ENCODE results near the gene SRMS. TPM values are rescaled to one million over a fixed set of nuclear protein-coding genes. Genes with fewer than 3 reads are reported as not detected.

Gene SRMS
- total RNA-seq, 1 experiment from 2014 or later, result 0.79 TPM

- Histone ChIP-seq H2BK15ac (ENCODE audit: low read depth, low read length) (no peak overlapping the region), H3K4ac (ENCODE audit: low read depth, low read length) (no peak overlapping the region), H3K56ac (ENCODE audit: insufficient read length, low read depth, low read length) (no peak overlapping the region), H2AK5ac (ENCODE audit: insufficient read length, low read length) (no peak overlapping the region), H2AFZ (ENCODE audit: low read length) (no peak overlapping the region), H2BK20ac (ENCODE audit: low read depth, low read length, poor library complexity, severe bottlenecking) (no peak overlapping the region), H3K4me2 (ENCODE audit: insufficient read depth, insufficient read length, low read length) (no peak overlapping the region), H4K20me1 (ENCODE audit: control insufficient read depth, insufficient read depth, insufficient read length) (no peaks in the 10 kb centered on the region), H3K18ac (ENCODE audit: insufficient read length, low read depth, low read length) (no peak overlapping the region), H2BK120ac (ENCODE audit: low read depth, low read length, poor library complexity, severe bottlenecking) (no peak overlapping the region), H3K23me2 (ENCODE audit: insufficient read length, low read depth, low read length, poor library complexity, severe bottlenecking) (no peaks in the 10 kb centered on the region), H4K5ac (ENCODE audit: insufficient read length, low read depth, low read length) (no peak overlapping the region), H3K4me1 (ENCODE audit: insufficient read depth, low read length) (no peaks in the 10 kb centered on the region), H3K79me1 (ENCODE audit: insufficient read depth, low read depth, low read length, poor library complexity, severe bottlenecking) (no peaks in the 10 kb centered on the region), H4K8ac (replicated peaks; ENCODE audit: insufficient read length, low read depth, low read length) (no peak overlapping the region), H3K23ac (ENCODE audit: insufficient read length, low read depth, low read length) (no peak overlapping the region), H3K27me3 (ENCODE audit: insufficient read depth, low read length) (no peaks in the 10 kb centered on the region), H3K79me2 (ENCODE audit: insufficient read depth, low read length) (no peaks in the 10 kb centered on the region), H3K9ac (ENCODE audit: extremely low read depth, insufficient read length, low read length) (no peak overlapping the region), H3K9me3 (ENCODE audit: control insufficient read depth, low read depth, low read length) (no peaks in the 10 kb centered on the region), H2BK5ac (ENCODE audit: insufficient read length, low read length) (no peak overlapping the region), H3T11ph (ENCODE audit: low read length) (no peak overlapping the region), H3K27ac (ENCODE audit: insufficient read length, low read depth, low read length) (no peak overlapping the region), H3K14ac (ENCODE audit: insufficient read depth, low read length) (no peak overlapping the region; the same call in 1 of the 2 replicates), H4K91ac (ENCODE audit: insufficient read length, low read depth, low read length) (no peak overlapping the region), H2BK12ac (ENCODE audit: insufficient read length, low read depth, low read length) (no peak overlapping the region)
- Mint-ChIP-seq H3K4me3 (no peak overlapping the region), H3K9me3 (no peaks in the 10 kb centered on the region), H3K36me3 (ENCODE audit: insufficient read depth in 1 of 3, low read depth in 3 of 3) (peaks cover 0 to 2% (median 0%) of the 10 kb centered on the region in 3 experiments; a peak in 1 of 7 replicates), H3K4me1 (no peaks in the 10 kb centered on the region), H3K27me3 (ENCODE audit: low read depth) (no peaks in the 10 kb centered on the region), H3K27ac (no peak overlapping the region)
- TF ChIP-seq, protein P1, sequence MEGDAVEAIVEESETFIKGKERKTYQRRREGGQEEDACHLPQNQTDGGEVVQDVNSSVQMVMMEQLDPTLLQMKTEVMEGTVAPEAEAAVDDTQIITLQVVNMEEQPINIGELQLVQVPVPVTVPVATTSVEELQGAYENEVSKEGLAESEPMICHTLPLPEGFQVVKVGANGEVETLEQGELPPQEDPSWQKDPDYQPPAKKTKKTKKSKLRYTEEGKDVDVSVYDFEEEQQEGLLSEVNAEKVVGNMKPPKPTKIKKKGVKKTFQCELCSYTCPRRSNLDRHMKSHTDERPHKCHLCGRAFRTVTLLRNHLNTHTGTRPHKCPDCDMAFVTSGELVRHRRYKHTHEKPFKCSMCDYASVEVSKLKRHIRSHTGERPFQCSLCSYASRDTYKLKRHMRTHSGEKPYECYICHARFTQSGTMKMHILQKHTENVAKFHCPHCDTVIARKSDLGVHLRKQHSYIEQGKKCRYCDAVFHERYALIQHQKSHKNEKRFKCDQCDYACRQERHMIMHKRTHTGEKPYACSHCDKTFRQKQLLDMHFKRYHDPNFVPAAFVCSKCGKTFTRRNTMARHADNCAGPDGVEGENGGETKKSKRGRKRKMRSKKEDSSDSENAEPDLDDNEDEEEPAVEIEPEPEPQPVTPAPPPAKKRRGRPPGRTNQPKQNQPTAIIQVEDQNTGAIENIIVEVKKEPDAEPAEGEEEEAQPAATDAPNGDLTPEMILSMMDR (conservative IDR thresholded peaks at IDR 0.05), result no peak
- no CpG with 5 or more reads among the region's 43 CpGs for WGBS (ENCODE audit: extremely low coverage, insufficient read length, low lambda C conversion rate)
- DNase-seq, result no peak
These were observed 18.3 kb upstream of the SRMS start for GRCh38 chr20:63565699-63566335.

Data from H9 (cell line).